ES-I3 (cell line): ENCODE measurements around the gene CRYBB2.
"Not testable (repeated sequence)": the region's sequence is repeated elsewhere in the genome, so short reads cannot be mapped to it uniquely, and the experiment has no call there.

Source experiments
- H3K36me3 ChIP-seq: 2 replicates; pipeline ENCODE4 v1.6.1; 2013; ENCODE audit warnings: mild to moderate bottlenecking, low read length, control low read depth, moderate library complexity; ENCODE audit not compliant: insufficient read depth
- H3K4me1 ChIP-seq: 2 replicates; pipeline ENCODE4 v1.6.1; 2013; ENCODE audit warnings: mild to moderate bottlenecking, control low read depth, low read length; ENCODE audit not compliant: insufficient read depth
- H3K9ac ChIP-seq: 2 replicates; pipeline ENCODE4 v1.6.1; 2013; ENCODE audit warnings: low read depth, mild to moderate bottlenecking, low read length, moderate library complexity
- H3K9me3 ChIP-seq: 2 replicates; pipeline ENCODE4 v1.6.1; 2013; ENCODE audit warnings: mild to moderate bottlenecking, low read length, moderate library complexity; ENCODE audit not compliant: control insufficient read depth, insufficient read depth

The CRYBB2 gene

DNA sequence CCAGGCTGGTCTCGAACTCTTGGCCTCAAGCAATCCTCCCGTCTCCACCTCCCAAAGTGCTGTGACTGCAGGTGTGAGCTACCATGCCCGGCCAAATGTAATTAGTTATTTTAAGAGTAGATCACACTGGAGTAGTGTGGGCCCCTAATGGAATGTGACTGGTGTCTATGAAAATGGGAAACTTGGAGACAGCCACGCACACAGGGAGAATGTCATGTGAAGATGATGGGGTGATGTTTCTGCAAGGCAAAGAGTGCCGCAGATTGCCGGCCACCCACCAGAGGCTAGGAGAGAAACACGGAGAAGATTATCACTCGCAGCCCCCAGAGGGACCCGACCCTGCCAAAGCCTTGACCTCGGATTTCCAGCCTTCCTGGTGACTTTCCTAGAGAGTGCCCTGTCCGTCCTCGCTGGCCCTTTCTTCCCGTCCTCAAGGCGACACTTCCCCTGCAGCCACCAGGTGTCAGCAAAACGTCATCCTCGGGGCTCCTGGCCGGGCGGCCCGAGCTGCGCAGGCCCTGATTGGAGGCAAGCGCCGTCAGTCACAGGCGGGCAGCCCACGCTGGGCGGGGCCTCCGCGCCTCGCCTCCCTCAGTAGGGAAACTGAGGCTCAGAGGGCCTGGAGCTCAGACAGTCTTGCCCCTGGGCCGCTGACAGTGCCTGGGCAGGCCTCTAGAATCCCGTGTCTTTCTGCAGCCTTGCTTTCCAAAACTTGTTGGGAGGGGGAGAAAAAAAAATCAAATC is 16.3 kb downstream of the CRYBB2 start:
- Histone ChIP-seq H3K9me3 (no peaks in the 10 kb centered on the region), H3K36me3 (no peaks in the 10 kb centered on the region), H3K4me1 (no peaks in the 10 kb centered on the region), H3K9ac (no peak overlapping the region; the same call in 1 of the 2 replicates)

DNA sequence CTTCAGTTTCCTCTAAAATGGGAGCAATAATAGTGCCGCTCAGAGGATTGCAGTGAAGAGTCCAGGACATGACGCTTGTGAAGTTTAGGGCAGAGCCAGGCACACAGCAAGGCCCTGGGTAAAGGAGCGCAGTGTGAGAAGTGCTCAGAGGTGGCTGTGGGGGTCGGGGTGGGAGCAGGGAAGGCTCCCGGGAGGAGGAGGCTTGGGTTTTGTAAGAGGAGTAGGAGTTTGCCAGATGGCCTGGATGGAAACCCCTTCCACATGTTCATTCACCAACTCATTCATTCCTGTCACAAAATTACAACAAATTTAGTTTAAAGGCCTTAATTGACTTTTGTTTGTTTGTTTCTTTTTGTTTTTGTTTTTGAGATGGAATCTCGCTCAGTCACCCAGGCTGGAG is 17.0 kb downstream of the CRYBB2 start:
- Histone ChIP-seq H3K9me3 (no peaks in the 10 kb centered on the region), H3K9ac (no peak overlapping the region; the same call in 1 of the 2 replicates), H3K36me3 (no peaks in the 10 kb centered on the region), H3K4me1 (no peaks in the 10 kb centered on the region)

DNA sequence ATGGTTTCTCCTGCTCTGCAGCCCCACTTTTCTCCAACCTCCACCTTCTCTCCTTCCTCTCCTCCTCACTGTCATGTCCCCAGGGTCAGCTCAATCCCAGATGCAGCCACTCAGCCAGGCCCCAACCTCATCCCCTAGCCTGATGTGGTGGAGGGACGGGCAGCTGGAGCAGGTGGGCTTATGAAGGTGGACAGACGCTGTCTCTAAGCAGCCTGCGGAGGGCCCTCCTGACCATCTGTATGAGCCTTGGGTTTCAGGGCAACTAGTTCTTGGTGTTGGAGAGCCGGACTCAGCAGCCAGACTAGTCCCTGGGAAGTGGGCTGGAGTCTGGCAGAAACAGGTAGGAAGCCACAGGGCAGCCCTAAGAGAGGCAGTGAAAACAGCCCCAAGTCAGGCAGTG is 18.1 kb downstream of the CRYBB2 start:
- H3K36me3 ChIP-seq, result no peaks in the 10 kb centered on the region
- no peak overlapping the region for H3K9ac ChIP-seq
- no peaks in the 10 kb centered on the region for H3K4me1 ChIP-seq
- no peaks in the 10 kb centered on the region for H3K9me3 ChIP-seq

GRCh38 chr22:25238058-25238457 is 18.6 kb downstream of the CRYBB2 start:
- H3K4me1 ChIP-seq, H3K9me3 ChIP-seq: not testable (repeated sequence)

GRCh38 chr22:25255169-25255568 is 35.7 kb downstream of the CRYBB2 start:
- H3K9me3 ChIP-seq, H3K36me3 ChIP-seq, H3K4me1 ChIP-seq, H3K9ac ChIP-seq: not testable (repeated sequence)

More at GRCh38 chr22:25238058-25238457, 18.6 kb downstream of the CRYBB2 start:
- H3K36me3 ChIP-seq, H3K9ac ChIP-seq: not testable (repeated sequence)

GRCh38 chr22:25267567-25267966 is 48.1 kb downstream of the CRYBB2 start:
- H3K36me3 ChIP-seq, H3K9ac ChIP-seq, H3K9me3 ChIP-seq, H3K4me1 ChIP-seq: not testable (repeated sequence)

GRCh38 chr22:25268902-25269301 is 49.5 kb downstream of the CRYBB2 start:
- H3K9ac ChIP-seq, H3K9me3 ChIP-seq, H3K4me1 ChIP-seq, H3K36me3 ChIP-seq: not testable (repeated sequence)

DNA sequence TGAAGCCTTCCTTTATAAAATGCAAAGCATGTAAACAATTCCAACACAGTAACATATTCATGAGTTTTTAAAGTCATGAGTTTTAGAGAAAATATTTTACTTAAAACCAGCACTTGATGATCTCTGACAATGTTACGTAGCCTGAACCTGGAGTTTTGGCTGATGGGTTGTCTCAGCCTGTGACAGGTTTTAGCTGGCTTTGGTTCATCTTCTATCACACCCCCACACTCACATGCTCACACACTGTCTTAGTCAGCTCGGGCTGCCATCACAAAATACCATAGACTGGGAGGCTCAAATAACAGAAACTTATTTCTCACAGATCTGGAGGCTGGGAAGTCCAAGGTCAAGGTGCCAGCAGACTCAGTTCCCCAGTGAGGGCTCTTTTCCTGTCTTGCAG is 50.6 kb downstream of the CRYBB2 start:
- H3K36me3 ChIP-seq, H3K9ac ChIP-seq, H3K4me1 ChIP-seq, H3K9me3 ChIP-seq: not testable (repeated sequence)

- not testable (repeated sequence) for H3K4me1 ChIP-seq, H3K9ac ChIP-seq, H3K9me3 ChIP-seq, H3K36me3 ChIP-seq
Measured at GRCh38 chr22:25273231-25273630, 53.8 kb downstream of the CRYBB2 start.

GRCh38 chr22:25273928-25274327 is 54.5 kb downstream of the CRYBB2 start:
- not testable (repeated sequence) for H3K9ac ChIP-seq, H3K4me1 ChIP-seq, H3K9me3 ChIP-seq, H3K36me3 ChIP-seq

DNA sequence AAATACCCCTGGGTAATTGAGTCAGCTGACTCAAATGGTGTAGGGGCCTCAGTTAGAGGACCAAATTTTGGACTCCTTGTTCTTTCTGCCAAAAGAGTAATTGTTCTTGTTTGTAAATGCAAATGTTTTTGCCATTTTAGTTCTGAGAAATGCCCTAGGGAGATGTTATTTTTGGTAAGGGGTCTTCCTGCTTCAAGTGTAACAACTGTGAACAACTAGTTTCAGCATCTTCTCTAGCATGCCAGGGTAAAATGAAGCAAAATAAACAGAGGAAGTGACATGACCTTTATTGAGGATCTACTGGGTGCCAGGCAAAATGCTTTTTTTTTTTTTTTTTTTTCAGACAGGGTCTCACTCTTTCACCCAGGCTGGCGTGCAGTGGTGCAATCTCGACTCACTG is 60.7 kb downstream of the CRYBB2 start:
- H3K4me1 ChIP-seq, H3K9me3 ChIP-seq, H3K36me3 ChIP-seq, H3K9ac ChIP-seq: not testable (repeated sequence)
